H1 (cell line): ENCODE data around the gene PAX3. TPM values are rescaled to one million over a fixed set of nuclear protein-coding genes. Genes with fewer than 3 reads are reported as not detected.

Source experiments
- KDM4A ChIP-seq: IDR thresholded peaks from one replicate; pipeline ENCODE4 v1.7.1; 2012; ENCODE audit warnings: low read depth, mild to moderate bottlenecking, moderate library complexity, low read length, inconsistent platforms; ENCODE audit not compliant: severe bottlenecking
- RAD21 ChIP-seq, 2 experiments: IDR thresholded peaks in 1 of 2; conservative IDR thresholded peaks in 1 of 2; 2 replicates each; pipeline ENCODE4 v1.6.1; 2011; ENCODE audit warnings: low read depth in 2 of 2, low read length in 2 of 2, improper control_type of control experiment in 1 of 2, inconsistent platforms in 1 of 2, mild to moderate bottlenecking in 1 of 2, moderate library complexity in 1 of 2
- polyA plus RNA-seq, 7 experiments: library from polyadenylated mRNA; depleted of rRNA in 3 of 7; stranded (reverse) in 5 of 7; unstranded in 2 of 7; fragments of >200 nt in 5 of 7; fragments of 200-250 nt in 2 of 7; gene quantifications; 1 replicate in 5 of 7; 2 replicates in 1 of 7; 4 replicates in 1 of 7; pipeline versions ENCODE4 v1.2.1 to v1.2.3, GENCODE V29; 2011 to 2013; ENCODE audit warnings: missing spikeins in 2 of 7, mixed read lengths in 2 of 7
- total RNA-seq: library from RNA; stranded (reverse); fragmentation: NEBNext Ultra II Directional; extraction: Animal tissue kit (Norgen Biotek cat#: 25700); gene quantifications from 2 replicates; pipeline ENCODE4 v1.2.1, GENCODE V29; 2021

The PAX3 gene
- total and polyA plus RNA-seq, 2 of the 8 experiments (the other 6 are each of a cell fraction or from before 2014, with no cell fraction given), result 0.33 TPM; not detected in 1

- TF ChIP-seq RAD21 (IDR thresholded peaks at IDR 0.05 in 1 of 2, conservative IDR thresholded peaks at IDR 0.05 in 1 of 2; ENCODE audit: low read depth in 2 of 2, low read length in 2 of 2) (no peak), KDM4A (no peak)
- TF ChIP-seq, all 59 proteins: peak for 0
Measured at GRCh38 chr2:222232372-222232771, 66.4 kb downstream of the PAX3 start (continued).
